ENCODE results near the gene NUDT16L1.

NUDT16L1 gene

GRCh38 chr16:4651827-4652226 lies 41.5 kb upstream of the NUDT16L1 start:
- no peak for TF ChIP-seq CTCF (conservative IDR thresholded peaks at IDR 0.05; ENCODE audit: low read depth, low read length)
- no peak for DNase-seq (ENCODE audit: low read depth)
- H3K4me3 ChIP-seq (ENCODE audit: low read length) = no peak overlapping the region

GRCh38 chr16:4652561-4652960 lies 40.8 kb upstream of the NUDT16L1 start:
- H3K4me3 ChIP-seq (ENCODE audit: low read length) = no peak overlapping the region
- TF ChIP-seq CTCF (conservative IDR thresholded peaks at IDR 0.05; ENCODE audit: low read depth, low read length) = no peak
- DNase-seq (ENCODE audit: low read depth) = no peak

- TF ChIP-seq CTCF (conservative IDR thresholded peaks at IDR 0.05; ENCODE audit: low read depth, low read length) = no peak
- no peak overlapping the region for H3K4me3 ChIP-seq (ENCODE audit: low read length)
- no peak for DNase-seq (ENCODE audit: low read depth)
These were observed 39.1 kb upstream of the NUDT16L1 start for GRCh38 chr16:4654011-4654963.

- no peak overlapping the region for H3K4me3 ChIP-seq (ENCODE audit: low read length)
- DNase-seq (ENCODE audit: low read depth) = no peak
- TF ChIP-seq CTCF (conservative IDR thresholded peaks at IDR 0.05; ENCODE audit: low read depth, low read length) = no peak
These were observed 38.3 kb upstream of the NUDT16L1 start for GRCh38 chr16:4654964-4655590.

GRCh38 chr16:4655801-4656200 lies 37.6 kb upstream of the NUDT16L1 start:
- no peak for TF ChIP-seq CTCF (conservative IDR thresholded peaks at IDR 0.05; ENCODE audit: low read depth, low read length)
- no peak for DNase-seq (ENCODE audit: low read depth)
- H3K4me3 ChIP-seq (ENCODE audit: low read length) = no peak overlapping the region

- no peak for TF ChIP-seq CTCF (conservative IDR thresholded peaks at IDR 0.05; ENCODE audit: low read depth, low read length)
- no peak for DNase-seq (ENCODE audit: low read depth)
- H3K4me3 ChIP-seq (ENCODE audit: low read length) = no peak overlapping the region
These were observed 37.1 kb upstream of the NUDT16L1 start for GRCh38 chr16:4656221-4656620.
